H1 (cell line): ENCODE data around the gene ADAM22.

Source experiments
- GTF2F1 ChIP-seq: IDR thresholded peaks from 2 replicates; pipeline ENCODE4 v1.6.1; 2012; ENCODE audit warnings: low read depth, low read length, improper control_type of control experiment, borderline replicate concordance
- NRF1 ChIP-seq: IDR thresholded peaks from 2 replicates; pipeline ENCODE4 v1.6.1; 2011; ENCODE audit warnings: mild to moderate bottlenecking, low read depth, low read length, improper control_type of control experiment
- POLR2AphosphoS5 ChIP-seq: IDR thresholded peaks from 2 replicates; pipeline ENCODE4 v1.6.1; 2011; ENCODE audit warnings: low read depth, low read length

GRCh38 chr7:87935384-87935706, 1.3 kb downstream of the ADAM22 start:
- no peak for TF ChIP-seq GTF2F1
- no peak for TF ChIP-seq POLR2AphosphoS5
- TF ChIP-seq NRF1 = no peak
